ENCODE data around the gene MST1R. TPM values are rescaled to one million over a fixed set of nuclear protein-coding genes. Genes with fewer than 3 reads are reported as not detected.

The MST1R gene
- total and polyA plus RNA-seq, 2 donors, result 8.9 to 25.3 TPM

GRCh38 chr3:49840388-49840787 is 63.3 kb downstream of the MST1R start:
- Histone ChIP-seq H3K9me3 (ENCODE audit: control insufficient read depth in 2 of 2, insufficient read depth in 1 of 2, low read length in 1 of 2) (no peaks in the 10 kb centered on the region), H3K27ac (ENCODE audit: low read depth in 1 of 2, low read length in 1 of 2) (no peak overlapping the region), H3K27me3 (ENCODE audit: control insufficient read depth in 2 of 2, insufficient read depth in 1 of 2, low read length in 1 of 2) (no peaks in the 10 kb centered on the region), H3K4me3 (ENCODE audit: low read length in 2 of 2) (no peak overlapping the region), H3K36me3 (ENCODE audit: control insufficient read depth in 2 of 2, insufficient read depth in 2 of 2, low read length in 1 of 2) (peaks cover 14 to 40% of the 10 kb centered on the region in 2 donors), H3K4me1 (ENCODE audit: control insufficient read depth in 2 of 2, insufficient read depth in 2 of 2, low read length in 2 of 2) (no peaks in the 10 kb centered on the region)
- DNase-seq (ENCODE audit: low read depth in 6 of 9, low spot score in 9 of 9), result no peak
- WGBS, result 94% methylated on average over 2 of the region's 2 CpGs

GRCh38 chr3:49839193-49839809 is 64.4 kb downstream of the MST1R start:
- no peaks in the 10 kb centered on the region for H3K4me1 ChIP-seq (ENCODE audit: control insufficient read depth in 2 of 2, insufficient read depth in 2 of 2, low read length in 2 of 2)
- WGBS, result 54% methylated on average over 6 of the region's 6 CpGs
- peak; percentile 40 to 88 (median 74) for DNase-seq (ENCODE audit: low read depth in 6 of 9, low spot score in 9 of 9)
- no peaks in the 10 kb centered on the region for H3K9me3 ChIP-seq (ENCODE audit: control insufficient read depth in 2 of 2, insufficient read depth in 1 of 2, low read length in 1 of 2)
- no peaks in the 10 kb centered on the region for H3K27me3 ChIP-seq (ENCODE audit: control insufficient read depth in 2 of 2, insufficient read depth in 1 of 2, low read length in 1 of 2)
- no peak overlapping the region for H3K4me3 ChIP-seq (ENCODE audit: low read length in 2 of 2)
- no peak overlapping the region for H3K27ac ChIP-seq (ENCODE audit: low read depth in 1 of 2, low read length in 1 of 2)
- peaks cover 16 to 38% of the 10 kb centered on the region in 2 donors for H3K36me3 ChIP-seq (ENCODE audit: control insufficient read depth in 2 of 2, insufficient read depth in 2 of 2, low read length in 1 of 2)

Other genes starting within 250 kb of the MST1R start
- 90.5 TPM for gene APEH, start 229.5 kb downstream of the MST1R start, total RNA-seq
- gene APEH, start 229.5 kb downstream of the MST1R start, polyA plus RNA-seq, result 45.8 TPM
- 7.0 TPM for gene MST1, start 214.4 kb downstream of the MST1R start, total RNA-seq
- gene MST1, start 214.4 kb downstream of the MST1R start, polyA plus RNA-seq, result 90.3 TPM
- 12.3 TPM for gene RNF123, start 214.3 kb downstream of the MST1R start, total RNA-seq
- gene RNF123, start 214.3 kb downstream of the MST1R start, polyA plus RNA-seq, result 23.7 TPM
- gene AMIGO3, start 184.2 kb downstream of the MST1R start, total RNA-seq, result 0.19 TPM
- gene AMIGO3, start 184.2 kb downstream of the MST1R start, polyA plus RNA-seq, result 2.0 TPM
- gene GMPPB, start 179.9 kb downstream of the MST1R start, total RNA-seq, result 17.0 TPM
- 13.2 TPM for gene GMPPB, start 179.9 kb downstream of the MST1R start, polyA plus RNA-seq
- 12.2 TPM for gene IP6K1, start 117.3 kb downstream of the MST1R start, total RNA-seq
- gene IP6K1, start 117.3 kb downstream of the MST1R start, polyA plus RNA-seq, result 17.2 TPM
- not detected for gene CDHR4, start 104.0 kb downstream of the MST1R start, total RNA-seq
- gene CDHR4, start 104.0 kb downstream of the MST1R start, polyA plus RNA-seq, result 0.18 TPM
- 4.2 TPM for gene INKA1, start 100.6 kb downstream of the MST1R start, total RNA-seq
- 5.2 TPM for gene INKA1, start 100.6 kb downstream of the MST1R start, polyA plus RNA-seq
- gene UBA7, start 89.9 kb downstream of the MST1R start, total RNA-seq, result 56.8 TPM
- 85.7 TPM for gene UBA7, start 89.9 kb downstream of the MST1R start, polyA plus RNA-seq
- gene TRAIP, start 47.3 kb downstream of the MST1R start, total RNA-seq, result 8.2 TPM
- gene TRAIP, start 47.3 kb downstream of the MST1R start, polyA plus RNA-seq, result 2.4 TPM
- 0.14 TPM for gene CAMKV, start 34.0 kb downstream of the MST1R start, total RNA-seq
- 0.23 TPM for gene CAMKV, start 34.0 kb downstream of the MST1R start, polyA plus RNA-seq
- gene MON1A, start 25.9 kb upstream of the MST1R start, total RNA-seq, result 5.9 TPM
- gene MON1A, start 25.9 kb upstream of the MST1R start, polyA plus RNA-seq, result 6.9 TPM
- 59.4 TPM for gene RBM6, start 36.3 kb upstream of the MST1R start, total RNA-seq
- 343 TPM for gene RBM6, start 36.3 kb upstream of the MST1R start, polyA plus RNA-seq
- gene RBM5, start 185.0 kb upstream of the MST1R start, total RNA-seq, result 142 TPM
- gene RBM5, start 185.0 kb upstream of the MST1R start, polyA plus RNA-seq, result 219 TPM

Measured in thymus (tissue), 11 donors.